Choroid plexus epithelial cell (primary cell): ENCODE data around the gene SREK1IP1.

Experiments used
- DNase-seq: peaks from one replicate; pipeline ENCODE4 v3.0.0-alpha.2; 2010; ENCODE audit warnings: low read depth
- H3K4me3 ChIP-seq: 2 replicates; pipeline ENCODE4 v1.5.1; 2011; ENCODE audit warnings: low read depth, mild to moderate bottlenecking, control low read depth, low read length, moderate library complexity
- CTCF ChIP-seq: conservative IDR thresholded peaks from 2 replicates; pipeline ENCODE4 v1.5.1; 2011; ENCODE audit warnings: low read depth, mild to moderate bottlenecking, control low read depth, inconsistent platforms, low read length, moderate library complexity

Gene SREK1IP1

GRCh38 chr5:64768358-64769312, at the start of gene SREK1IP1, which contains the start of gene CWC27:
TSS of gene SREK1IP1 (minus strand) at chr5:64768691. CDS start at chr5:64768517, 174 bp downstream.
TSS of gene CWC27 (plus strand) at chr5:64768930. CDS start at chr5:64769147, 217 bp downstream.
- peak; percentile 97 for DNase-seq
- peak; percentile 45 for TF ChIP-seq CTCF
- H3K4me3 ChIP-seq: peak within 1 kb of the TSS; percentile 87

GRCh38 chr5:64818245-64818644, 49.8 kb upstream of the SREK1IP1 start:
- no peak for TF ChIP-seq CTCF
- H3K4me3 ChIP-seq: no peak overlapping the region
- no peak for DNase-seq

- DNase-seq: no peak
- no peak overlapping the region for H3K4me3 ChIP-seq
- no peak for TF ChIP-seq CTCF
Measured at GRCh38 chr5:64814073-64814472, 45.6 kb upstream of the SREK1IP1 start.

GRCh38 chr5:64811050-64811640, 42.7 kb upstream of the SREK1IP1 start:
- peak; percentile 87 for DNase-seq
- H3K4me3 ChIP-seq: no peak overlapping the region
- TF ChIP-seq CTCF: peak; percentile 73

- peak; percentile 66 for DNase-seq
- H3K4me3 ChIP-seq: no peak overlapping the region
- TF ChIP-seq CTCF: no peak
Measured at GRCh38 chr5:64807520-64807919, 39.0 kb upstream of the SREK1IP1 start.

- no peak for TF ChIP-seq CTCF
- DNase-seq: no peak
- no peak overlapping the region for H3K4me3 ChIP-seq
Measured at GRCh38 chr5:64806537-64806936, 38.0 kb upstream of the SREK1IP1 start.
